ENCODE measurements around the gene B4GALT2.

DNA sequence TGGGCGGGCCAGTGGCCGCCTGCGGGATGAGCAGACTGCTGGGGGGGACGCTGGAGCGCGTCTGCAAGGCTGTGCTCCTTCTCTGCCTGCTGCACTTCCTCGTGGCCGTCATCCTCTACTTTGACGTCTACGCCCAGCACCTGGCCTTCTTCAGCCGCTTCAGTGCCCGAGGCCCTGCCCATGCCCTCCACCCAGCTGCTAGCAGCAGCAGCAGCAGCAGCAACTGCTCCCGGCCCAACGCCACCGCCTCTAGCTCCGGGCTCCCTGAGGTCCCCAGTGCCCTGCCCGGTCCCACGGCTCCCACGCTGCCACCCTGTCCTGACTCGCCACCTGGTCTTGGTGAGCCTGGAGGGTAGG is 2.1 kb downstream of the B4GALT2 start:
- TF ChIP-seq EZH2phosphoT487 (IDR thresholded peaks at IDR 0.05; ENCODE audit: borderline replicate concordance, low read depth, low read length): no peak
- TF ChIP-seq, protein P1, sequence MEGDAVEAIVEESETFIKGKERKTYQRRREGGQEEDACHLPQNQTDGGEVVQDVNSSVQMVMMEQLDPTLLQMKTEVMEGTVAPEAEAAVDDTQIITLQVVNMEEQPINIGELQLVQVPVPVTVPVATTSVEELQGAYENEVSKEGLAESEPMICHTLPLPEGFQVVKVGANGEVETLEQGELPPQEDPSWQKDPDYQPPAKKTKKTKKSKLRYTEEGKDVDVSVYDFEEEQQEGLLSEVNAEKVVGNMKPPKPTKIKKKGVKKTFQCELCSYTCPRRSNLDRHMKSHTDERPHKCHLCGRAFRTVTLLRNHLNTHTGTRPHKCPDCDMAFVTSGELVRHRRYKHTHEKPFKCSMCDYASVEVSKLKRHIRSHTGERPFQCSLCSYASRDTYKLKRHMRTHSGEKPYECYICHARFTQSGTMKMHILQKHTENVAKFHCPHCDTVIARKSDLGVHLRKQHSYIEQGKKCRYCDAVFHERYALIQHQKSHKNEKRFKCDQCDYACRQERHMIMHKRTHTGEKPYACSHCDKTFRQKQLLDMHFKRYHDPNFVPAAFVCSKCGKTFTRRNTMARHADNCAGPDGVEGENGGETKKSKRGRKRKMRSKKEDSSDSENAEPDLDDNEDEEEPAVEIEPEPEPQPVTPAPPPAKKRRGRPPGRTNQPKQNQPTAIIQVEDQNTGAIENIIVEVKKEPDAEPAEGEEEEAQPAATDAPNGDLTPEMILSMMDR (conservative IDR thresholded peaks at IDR 0.05; ENCODE audit: low read length): no peak
